OCI-LY7 (cell line): ENCODE data around the gene CXCL5. TPM values are rescaled to one million over a fixed set of nuclear protein-coding genes. Genes with fewer than 3 reads are reported as not detected.

ENCODE experiments used
- BruUV-seq: library from RNA; stranded (reverse); fragments of 400-500 nt; replicated peaks from 2 replicates; lab custom pipeline; 2021; lab: Mats Ljungman, UMichigan
- CTCF ChIA-PET: fragments of 300-600 bp; sonication (Branson Sonifier 250); formaldehyde crosslinking; loops from one replicate; lab custom pipeline; 2022; ENCODE audit warnings: antibody characterized with exemption; ENCODE audit not compliant: unreplicated experiment; lab: Charles Lee
- POLR2A ChIA-PET: fragments of 300-600 bp; sonication (Branson Sonifier 250); formaldehyde crosslinking; loops from one replicate; lab custom pipeline; 2022; ENCODE audit warnings: antibody characterized with exemption; lab: Charles Lee
- DNase-seq: peaks from one replicate; pipeline ENCODE4 v3.0.0-alpha.2; 2015; ENCODE audit warnings: low spot score
- H2AFZ ChIP-seq: fragments of 200-600 bp; sonication (generic), shearing (Covaris generic); 2 replicates; pipeline ENCODE4 v1.6.1; 2014; ENCODE audit warnings: mild to moderate bottlenecking, antibody characterized with exemption, low read length, moderate library complexity
- H3K27ac ChIP-seq: fragments of 200-600 bp; sonication (generic); 2 replicates; pipeline ENCODE4 v1.5.1; 2014; ENCODE audit warnings: mixed run types, low read depth, mild to moderate bottlenecking, moderate library complexity, low read length, inconsistent platforms; ENCODE audit not compliant: poor library complexity, severe bottlenecking
- H3K36me3 ChIP-seq: fragments of 200-600 bp; sonication (generic); 2 replicates; pipeline ENCODE4 v1.6.1; 2014; ENCODE audit warnings: mild to moderate bottlenecking, antibody characterized with exemption, low read length, moderate library complexity, mixed read lengths; ENCODE audit not compliant: insufficient read depth
- H3K4me1 ChIP-seq: fragments of 200-600 bp; sonication (generic); 2 replicates; pipeline ENCODE4 v1.5.1; 2014; ENCODE audit warnings: mild to moderate bottlenecking, low read length; ENCODE audit not compliant: insufficient read depth, poor library complexity, severe bottlenecking
- H3K4me2 ChIP-seq: fragments of 200-600 bp; sonication (generic); 2 replicates; pipeline ENCODE4 v1.6.1; 2014; ENCODE audit warnings: mild to moderate bottlenecking, low read length
- H3K4me3 ChIP-seq: fragments of 200-600 bp; sonication (generic); 2 replicates; pipeline ENCODE4 v1.5.1; 2014; ENCODE audit warnings: mild to moderate bottlenecking, low read depth, low read length; ENCODE audit not compliant: poor library complexity, severe bottlenecking
- H3K79me2 ChIP-seq: fragments of 200-600 bp; sonication (generic); 2 replicates; pipeline ENCODE4 v1.6.1; 2016; ENCODE audit warnings: low read depth, mild to moderate bottlenecking, low read length, moderate library complexity, mixed read lengths; ENCODE audit not compliant: insufficient read depth
- H3K9me2 ChIP-seq: fragments of 200-600 bp; sonication (generic); 2 replicates; pipeline ENCODE4 v1.6.1; 2016; ENCODE audit warnings: mild to moderate bottlenecking, low read length, mixed read lengths; ENCODE audit not compliant: insufficient read depth
- H3K9me3 ChIP-seq: fragments of 200-600 bp; sonication (generic); 2 replicates; pipeline ENCODE4 v1.6.1; 2014; ENCODE audit warnings: mild to moderate bottlenecking, mixed run types, low read length, mixed read lengths
- H4K20me1 ChIP-seq: fragments of 200-600 bp; sonication (generic); 2 replicates; pipeline ENCODE4 v1.6.1; 2014; ENCODE audit warnings: mild to moderate bottlenecking, antibody characterized with exemption, low read length, moderate library complexity, mixed read lengths; ENCODE audit not compliant: insufficient read depth
- EZH2phosphoT487 ChIP-seq: fragments of 200-600 bp; sonication (generic); IDR thresholded peaks from 2 replicates; pipeline ENCODE4 v1.6.1; 2018; ENCODE audit warnings: low read depth, borderline replicate concordance, mild to moderate bottlenecking, mixed run types, antibody characterized with exemption, low read length, moderate library complexity, mixed read lengths
- intact Hi-C: fragments of 100-400 bp; cut with micrococcal nuclease; formaldehyde crosslinking; loops from one replicate; pipeline ENCODE4 v1.10.0; 2022; ENCODE audit not compliant: unreplicated experiment
- total RNA-seq, 2 experiments: library from RNA; depleted of rRNA in 1 of 2; stranded (reverse); fragments of >200 nt in 1 of 2; shearing (Covaris generic) in 1 of 2; gene quantifications; 2 replicates each; pipeline ENCODE4 v1.2.3, GENCODE V29; 2014 to 2022
- TF ChIP-seq, protein P1 (sequence below): fragments of 200-600 bp; sonication (generic); conservative IDR thresholded peaks from 2 replicates; pipeline ENCODE4 v1.5.1; 2014; ENCODE audit warnings: mild to moderate bottlenecking, antibody characterized with exemption, low read length, moderate library complexity, mixed read lengths

Gene CXCL5
- total RNA-seq, 2 experiments from 2014 or later = not detected

DNA sequence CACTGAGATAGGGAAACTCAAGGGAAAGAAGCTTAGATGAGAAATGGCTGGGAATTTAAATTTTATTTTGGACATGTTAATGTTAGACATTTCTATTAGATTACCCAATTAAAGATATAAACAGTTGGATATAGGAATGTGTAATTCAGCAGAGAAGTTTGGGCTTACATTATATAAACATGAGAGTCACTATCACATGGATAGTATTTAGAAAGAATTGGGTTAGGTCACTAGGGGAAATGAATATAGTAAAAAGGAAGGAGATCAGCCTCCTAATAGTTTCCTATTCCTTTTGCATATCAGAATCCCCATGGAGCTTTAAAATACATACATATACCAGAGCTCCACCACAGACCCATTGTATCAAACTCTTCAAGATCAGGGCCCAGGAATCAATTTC is 19.6 kb upstream of the CXCL5 start:
- Histone ChIP-seq H3K79me2 (no peaks in the 10 kb centered on the region), H3K27ac (no peak overlapping the region), H3K4me2 (no peak overlapping the region), H2AFZ (no peak overlapping the region), H3K4me1 (no peaks in the 10 kb centered on the region), H4K20me1 (no peaks in the 10 kb centered on the region), H3K4me3 (no peak overlapping the region), H3K9me2 (no peaks in the 10 kb centered on the region), H3K9me3 (no peaks in the 10 kb centered on the region), H3K36me3 (no peaks in the 10 kb centered on the region)
- TF ChIP-seq EZH2phosphoT487 = no peak
- TF ChIP-seq, protein P1, sequence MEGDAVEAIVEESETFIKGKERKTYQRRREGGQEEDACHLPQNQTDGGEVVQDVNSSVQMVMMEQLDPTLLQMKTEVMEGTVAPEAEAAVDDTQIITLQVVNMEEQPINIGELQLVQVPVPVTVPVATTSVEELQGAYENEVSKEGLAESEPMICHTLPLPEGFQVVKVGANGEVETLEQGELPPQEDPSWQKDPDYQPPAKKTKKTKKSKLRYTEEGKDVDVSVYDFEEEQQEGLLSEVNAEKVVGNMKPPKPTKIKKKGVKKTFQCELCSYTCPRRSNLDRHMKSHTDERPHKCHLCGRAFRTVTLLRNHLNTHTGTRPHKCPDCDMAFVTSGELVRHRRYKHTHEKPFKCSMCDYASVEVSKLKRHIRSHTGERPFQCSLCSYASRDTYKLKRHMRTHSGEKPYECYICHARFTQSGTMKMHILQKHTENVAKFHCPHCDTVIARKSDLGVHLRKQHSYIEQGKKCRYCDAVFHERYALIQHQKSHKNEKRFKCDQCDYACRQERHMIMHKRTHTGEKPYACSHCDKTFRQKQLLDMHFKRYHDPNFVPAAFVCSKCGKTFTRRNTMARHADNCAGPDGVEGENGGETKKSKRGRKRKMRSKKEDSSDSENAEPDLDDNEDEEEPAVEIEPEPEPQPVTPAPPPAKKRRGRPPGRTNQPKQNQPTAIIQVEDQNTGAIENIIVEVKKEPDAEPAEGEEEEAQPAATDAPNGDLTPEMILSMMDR = no peak
- CTCF ChIA-PET = no interaction called here
- DNase-seq = no peak
- POLR2A ChIA-PET = interaction anchor here (0.6 to 0.7 kb wide), 4 partner anchors 19 to 458 kb away, joined by 3 to 4 read pairs (median 4); no protein-coding TSS in a partner anchor
- intact Hi-C loops = no loop called here
- no TSS peak for BruUV-seq

DNA sequence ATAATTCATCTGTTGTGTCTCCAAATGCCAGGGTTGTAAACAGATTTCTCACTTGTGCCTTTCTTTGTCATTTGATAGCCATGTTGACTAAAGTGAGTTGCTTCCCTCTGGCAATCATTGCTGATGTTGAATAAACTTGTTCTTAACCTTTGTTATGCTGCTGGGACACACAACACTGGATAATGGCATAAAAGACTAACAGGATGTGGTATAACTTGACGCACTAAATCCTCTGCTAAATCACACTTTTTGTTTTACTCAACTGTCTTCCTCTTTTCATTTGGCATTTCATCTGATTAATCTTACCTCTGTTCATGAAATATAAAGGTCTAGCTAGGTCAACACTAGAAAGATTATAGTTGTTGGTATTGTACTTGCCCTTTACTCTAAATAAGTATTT is 17.6 kb upstream of the CXCL5 start:
- Histone ChIP-seq H3K4me3 (no peak overlapping the region), H3K27ac (no peak overlapping the region), H4K20me1 (no peaks in the 10 kb centered on the region), H3K4me2 (no peak overlapping the region), H3K9me2 (no peaks in the 10 kb centered on the region), H3K9me3 (no peaks in the 10 kb centered on the region), H3K4me1 (no peaks in the 10 kb centered on the region), H3K36me3 (no peaks in the 10 kb centered on the region), H2AFZ (no peak overlapping the region), H3K79me2 (no peaks in the 10 kb centered on the region)
- intact Hi-C loops = no loop called here
- ChIA-PET POLR2A (interaction anchor here (0.5 to 0.9 kb wide), 2 partner anchors 19 to 1332 kb away, joined by 3 read pairs; no protein-coding TSS in a partner anchor), CTCF (no interaction called here)
- BruUV-seq = no TSS peak
- TF ChIP-seq, protein P1 = no peak
- no peak for TF ChIP-seq EZH2phosphoT487
- DNase-seq = no peak

DNA sequence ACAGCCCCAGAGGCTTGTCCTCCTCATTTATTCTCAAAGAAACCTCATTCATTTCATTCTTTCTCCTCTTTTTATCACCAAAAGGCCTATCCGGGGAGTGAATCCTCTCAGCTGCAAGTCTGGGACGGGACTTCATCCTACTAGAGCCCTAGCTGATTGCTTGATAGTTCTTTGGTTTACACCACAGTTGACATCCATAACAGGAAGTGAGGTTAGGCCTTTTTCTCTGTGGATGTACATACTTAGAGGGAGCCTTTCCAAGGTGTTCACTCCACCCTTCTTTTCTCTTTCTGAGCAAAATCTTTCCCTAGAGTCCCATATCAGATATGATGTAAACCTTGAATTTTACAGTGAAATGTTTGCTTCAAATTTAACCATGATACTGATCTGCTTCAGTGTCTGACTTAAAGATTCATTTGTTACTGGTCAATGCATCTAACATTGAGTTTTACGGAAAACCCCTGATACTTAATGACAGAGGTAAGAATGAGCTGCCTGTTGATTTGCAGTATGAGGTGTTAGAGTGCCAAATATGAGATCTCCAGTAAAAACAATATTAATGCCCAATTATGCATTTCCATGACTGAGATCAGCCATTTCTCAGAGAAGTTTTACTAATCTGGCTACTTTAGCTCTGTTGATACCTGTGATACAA is 16.8 kb upstream of the CXCL5 start:
- TF ChIP-seq EZH2phosphoT487 = no peak
- TF ChIP-seq, protein P1 = no peak
- BruUV-seq = no TSS peak
- no peak overlapping the region for H2AFZ ChIP-seq
- no peaks in the 10 kb centered on the region for H3K9me2 ChIP-seq
- no peaks in the 10 kb centered on the region for H3K36me3 ChIP-seq
- no peak for DNase-seq
- H3K27ac ChIP-seq = no peak overlapping the region
- no peak overlapping the region for H3K4me3 ChIP-seq
- ChIA-PET POLR2A (interaction anchor here (1.0 kb wide), 1 partner anchor 19 kb away, joined by 3 read pairs; no protein-coding TSS in a partner anchor), CTCF (no interaction called here)
- no peaks in the 10 kb centered on the region for H3K79me2 ChIP-seq
- no peaks in the 10 kb centered on the region for H4K20me1 ChIP-seq
- no peak overlapping the region for H3K4me2 ChIP-seq
- intact Hi-C loops = no loop called here
- H3K4me1 ChIP-seq = no peaks in the 10 kb centered on the region
- no peaks in the 10 kb centered on the region for H3K9me3 ChIP-seq
